AG04450 (cell line): ENCODE results near the gene SPATA6. TPM values are rescaled to one million over a fixed set of nuclear protein-coding genes. Genes with fewer than 3 reads are reported as not detected.
"Not testable (repeated sequence)": the region's sequence is repeated elsewhere in the genome, so short reads cannot be mapped to it uniquely, and the experiment has no call there.

Experiments
- CTCF ChIA-PET: fragments of 300-600, 350-600 bp; formaldehyde crosslinking; extraction: SDS; loops from one replicate; lab custom pipeline; 2022; ENCODE audit warnings: antibody characterized with exemption, inconsistent platforms; lab: Charles Lee
- POLR2A ChIA-PET: fragments of 350-600 bp; formaldehyde crosslinking; extraction: SDS; loops from one replicate; lab custom pipeline; 2021; ENCODE audit warnings: antibody characterized with exemption, inconsistent platforms; lab: Yijun Ruan, JAX
- DNase-seq: peaks from one replicate; pipeline ENCODE4 v3.0.0-alpha.2; 2011; ENCODE audit warnings: low read depth, low spot score
- H3K27ac ChIP-seq: one replicate; pipeline ENCODE4 v1.5.1; 2012; ENCODE audit warnings: low read depth, low read length, control low read depth
- H3K27me3 ChIP-seq: one replicate; pipeline ENCODE4 v1.6.0; 2012; ENCODE audit warnings: low read length; ENCODE audit not compliant: control insufficient read depth, insufficient read depth
- H3K4me3 ChIP-seq: 2 replicates; pipeline ENCODE4 v1.5.1; 2011; ENCODE audit warnings: mild to moderate bottlenecking, low read depth, low read length, control low read depth
- H3K9me3 ChIP-seq: 2 replicates; pipeline ENCODE4 v1.5.1; 2012; ENCODE audit warnings: low read length; ENCODE audit not compliant: control insufficient read depth, insufficient read depth
- polyA plus RNA-seq: library from polyadenylated mRNA; depleted of rRNA; stranded (reverse); fragments of >200 nt; gene quantifications from 2 replicates; pipeline ENCODE4 v1.2.3, GENCODE V29; 2011
- TF ChIP-seq, protein P1 (sequence below): IDR thresholded peaks from 2 replicates; pipeline ENCODE4 v1.5.1; 2011; ENCODE audit warnings: low read depth, low read length, control low read depth, inconsistent platforms

Gene SPATA6
- polyA plus RNA-seq, 1 experiment: 6.1 TPM

DNA sequence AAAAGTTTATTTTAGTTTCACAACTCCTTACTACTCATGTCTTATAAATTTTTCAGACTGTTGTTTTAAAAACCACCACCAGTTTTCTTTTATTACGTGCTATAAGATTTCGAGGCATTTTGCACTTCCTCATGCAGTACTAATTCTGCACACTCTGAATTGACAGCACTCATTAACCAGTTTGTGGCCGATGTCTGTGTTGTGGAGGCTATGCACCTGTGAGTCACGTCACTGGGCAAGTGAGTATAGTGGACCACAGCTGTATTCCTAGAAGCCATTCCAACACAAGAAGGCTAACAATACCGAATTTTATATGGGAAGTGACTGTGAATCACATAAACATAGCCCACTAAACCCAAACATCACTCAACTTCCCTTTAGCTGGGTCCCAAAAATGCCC is 21.0 kb upstream of the SPATA6 start:
- ChIA-PET CTCF (interaction anchor here (1.7 kb wide), 1 partner anchor 21 kb away, joined by 5 read pairs; the partner anchor contains the start of gene SPATA6), POLR2A (no interaction called here)
- TF ChIP-seq, protein P1, sequence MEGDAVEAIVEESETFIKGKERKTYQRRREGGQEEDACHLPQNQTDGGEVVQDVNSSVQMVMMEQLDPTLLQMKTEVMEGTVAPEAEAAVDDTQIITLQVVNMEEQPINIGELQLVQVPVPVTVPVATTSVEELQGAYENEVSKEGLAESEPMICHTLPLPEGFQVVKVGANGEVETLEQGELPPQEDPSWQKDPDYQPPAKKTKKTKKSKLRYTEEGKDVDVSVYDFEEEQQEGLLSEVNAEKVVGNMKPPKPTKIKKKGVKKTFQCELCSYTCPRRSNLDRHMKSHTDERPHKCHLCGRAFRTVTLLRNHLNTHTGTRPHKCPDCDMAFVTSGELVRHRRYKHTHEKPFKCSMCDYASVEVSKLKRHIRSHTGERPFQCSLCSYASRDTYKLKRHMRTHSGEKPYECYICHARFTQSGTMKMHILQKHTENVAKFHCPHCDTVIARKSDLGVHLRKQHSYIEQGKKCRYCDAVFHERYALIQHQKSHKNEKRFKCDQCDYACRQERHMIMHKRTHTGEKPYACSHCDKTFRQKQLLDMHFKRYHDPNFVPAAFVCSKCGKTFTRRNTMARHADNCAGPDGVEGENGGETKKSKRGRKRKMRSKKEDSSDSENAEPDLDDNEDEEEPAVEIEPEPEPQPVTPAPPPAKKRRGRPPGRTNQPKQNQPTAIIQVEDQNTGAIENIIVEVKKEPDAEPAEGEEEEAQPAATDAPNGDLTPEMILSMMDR: no peak
- Histone ChIP-seq H3K27me3 (peaks cover 3% of the 10 kb centered on the region), H3K4me3 (no peak overlapping the region), H3K9me3 (no peaks in the 10 kb centered on the region), H3K27ac (no peak overlapping the region)
- DNase-seq: no peak

DNA sequence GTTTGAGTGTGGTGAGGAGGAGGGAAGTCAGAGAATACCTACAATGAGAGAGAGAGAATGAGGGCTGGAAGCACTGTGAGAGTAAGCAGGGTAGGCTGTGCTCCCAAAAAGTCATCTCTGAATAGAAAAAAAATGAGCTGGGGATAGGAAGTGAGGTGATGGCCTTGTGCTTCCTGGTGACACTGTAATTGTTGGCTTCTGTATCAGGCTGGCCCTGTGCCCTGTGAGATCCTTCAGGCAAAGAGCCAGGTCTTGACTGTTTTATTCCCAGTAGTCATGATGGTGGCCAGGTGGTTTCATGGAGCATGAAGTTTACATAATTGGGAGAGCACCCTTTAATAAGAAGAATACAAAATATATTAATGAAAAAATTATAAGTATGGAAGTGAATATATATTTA is 20.4 kb upstream of the SPATA6 start:
- CTCF ChIA-PET: no interaction called here
- no peaks in the 10 kb centered on the region for H3K9me3 ChIP-seq
- POLR2A ChIA-PET: no interaction called here
- TF ChIP-seq, protein P1: no peak
- H3K4me3 ChIP-seq: no peak overlapping the region
- peaks cover 5% of the 10 kb centered on the region for H3K27me3 ChIP-seq
- no peak for DNase-seq
- H3K27ac ChIP-seq: no peak overlapping the region

DNA sequence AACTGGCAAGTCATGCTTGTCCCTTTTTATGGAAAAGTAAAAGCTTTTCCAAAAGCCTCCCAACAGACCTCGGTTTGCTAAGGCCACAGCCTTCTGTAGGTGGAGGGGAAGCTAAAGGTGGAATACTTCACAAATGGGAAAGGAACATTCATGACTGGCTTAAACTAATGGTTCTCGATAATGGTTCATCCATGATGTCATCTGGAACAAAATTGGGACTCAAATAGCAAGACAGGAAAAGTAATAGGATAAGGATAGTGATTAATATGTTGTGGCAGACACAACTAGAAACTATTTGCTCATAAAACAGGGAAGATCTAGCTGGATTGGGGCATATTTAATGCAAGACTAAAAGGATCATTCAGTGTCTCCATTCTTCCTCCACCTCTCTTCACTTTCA is 16.7 kb upstream of the SPATA6 start:
- TF ChIP-seq, protein P1: no peak
- Histone ChIP-seq H3K4me3 (no peak overlapping the region), H3K27ac (no peak overlapping the region), H3K27me3 (peaks cover 8% of the 10 kb centered on the region), H3K9me3 (no peaks in the 10 kb centered on the region)
- DNase-seq: no peak
- ChIA-PET POLR2A (no interaction called here), CTCF (interaction anchor here (0.7 to 2.0 kb wide), 3 partner anchors 9 to 283 kb away, joined by 3 to 10 read pairs (median 8); partner anchors contain the start of gene SPATA6)

DNA sequence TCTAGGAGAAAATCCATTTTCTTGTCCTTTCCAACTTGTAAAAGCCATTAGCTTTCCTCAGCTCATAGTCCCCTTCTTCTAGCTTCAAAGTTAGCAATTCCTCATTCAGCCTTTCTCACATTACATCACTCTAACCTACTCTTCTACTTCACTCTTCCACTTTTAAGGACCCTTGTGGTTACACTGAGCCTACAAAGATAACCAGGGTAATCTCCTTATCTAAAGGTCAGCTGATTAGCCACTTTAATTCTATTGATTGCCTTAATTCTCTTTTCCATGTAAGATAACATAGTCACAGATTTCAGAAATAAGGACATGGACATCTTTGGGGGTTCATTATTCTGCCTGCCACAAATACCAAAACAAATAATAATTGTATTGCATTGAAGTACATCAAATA is 8.5 kb upstream of the SPATA6 start:
- ChIA-PET CTCF (interaction anchor here (1.3 kb wide), 1 partner anchor 17 kb away, joined by 8 read pairs; no protein-coding TSS in a partner anchor), POLR2A (no interaction called here)
- Histone ChIP-seq H3K27me3 (no peaks in the 10 kb centered on the region), H3K9me3 (no peaks in the 10 kb centered on the region), H3K4me3 (no peak overlapping the region), H3K27ac (no peak overlapping the region)
- no peak for DNase-seq
- TF ChIP-seq, protein P1: no peak

DNA sequence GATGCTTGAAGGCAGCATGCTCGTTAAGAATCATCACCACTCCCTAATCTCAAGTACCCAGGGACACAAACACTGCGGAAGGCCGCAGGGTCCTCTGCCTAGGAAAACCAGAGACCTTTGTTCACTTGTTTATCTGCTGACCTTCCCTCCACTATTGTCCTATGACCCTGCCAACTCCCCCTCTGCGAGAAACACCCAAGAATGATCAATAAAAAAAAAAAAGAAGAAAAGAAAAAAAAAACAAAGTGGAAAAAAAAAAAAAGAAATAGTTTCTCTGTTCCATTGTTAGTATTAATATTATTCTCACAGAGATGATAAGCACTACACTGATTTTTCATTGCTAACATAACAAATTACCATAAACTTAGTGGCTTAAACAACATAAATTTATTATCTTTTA is 8.0 kb upstream of the SPATA6 start:
- H3K27ac ChIP-seq, DNase-seq, H3K4me3 ChIP-seq, POLR2A ChIA-PET, H3K9me3 ChIP-seq, CTCF ChIA-PET, H3K27me3 ChIP-seq: not testable (repeated sequence)
